ENCODE measurements around the gene ARHGAP8. TPM values are rescaled to one million over a fixed set of nuclear protein-coding genes. Genes with fewer than 3 reads are reported as not detected.

ARHGAP8 gene
- total RNA-seq, 3 donors from 2014 or later (not counting 1 experiment from before 2014, with no cell fraction given), result 23.6 to 32.6 (median 26.5) TPM

- TF ChIP-seq CTCF (IDR thresholded peaks at IDR 0.05), result no peak
- whole genome bisulfite sequencing (ENCODE audit: insufficient coverage), result 94% methylated on average over 23 of the region's 23 CpGs
- no peak overlapping the region for H3K27ac Mint-ChIP-seq
- intact Hi-C loops (cut with micrococcal nuclease), result no loop called here
- no peak for DNase-seq
- no peaks in the 10 kb centered on the region for H3K4me1 ChIP-seq (ENCODE audit: control insufficient read depth, insufficient read depth, low read length)
- H3K9me3 Mint-ChIP-seq, result no peaks in the 10 kb centered on the region
- H3K27ac ChIP-seq (ENCODE audit: low read length), result no peak overlapping the region
- H3K36me3 Mint-ChIP-seq, result no peaks in the 10 kb centered on the region
- no peaks in the 10 kb centered on the region for H3K9me3 ChIP-seq (ENCODE audit: control insufficient read depth, insufficient read depth, low read length)
- H3K36me3 ChIP-seq (ENCODE audit: control insufficient read depth, insufficient read depth, low read length), result no peaks in the 10 kb centered on the region
- no peak for ATAC-seq
- no peaks in the 10 kb centered on the region for H3K4me1 Mint-ChIP-seq
- H3K27me3 ChIP-seq (ENCODE audit: control insufficient read depth, insufficient read depth, low read length), result no peaks in the 10 kb centered on the region
- H3K4me3 ChIP-seq (ENCODE audit: low read length), result no peak overlapping the region
- no peak overlapping the region for H3K4me3 Mint-ChIP-seq
- H3K27me3 Mint-ChIP-seq (ENCODE audit: low read depth in 2 of 2), result no peaks in the 10 kb centered on the region
Observed at GRCh38 chr22:44786136-44786535, 33.8 kb downstream of the ARHGAP8 start.

DNA sequence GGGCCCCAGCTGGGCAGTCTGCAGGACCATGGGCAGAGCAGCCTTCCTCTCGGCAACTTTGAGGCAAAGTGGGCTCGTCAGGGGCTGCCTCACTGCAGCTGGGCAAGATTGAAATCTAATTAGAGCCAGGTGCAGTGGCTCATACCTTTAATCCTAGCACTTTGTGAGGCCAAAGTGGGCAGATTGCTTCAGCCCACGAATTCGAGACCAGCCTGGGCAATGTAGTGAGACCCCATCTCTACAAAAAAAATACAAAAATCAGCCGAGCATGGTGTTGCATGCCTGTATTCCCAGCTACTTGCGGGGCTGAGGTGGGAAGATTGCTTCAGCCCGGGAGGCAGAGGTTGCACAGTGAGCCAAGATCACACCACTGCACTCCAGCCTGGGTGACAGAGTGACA lies 34.2 kb downstream of the ARHGAP8 start:
- TF ChIP-seq CTCF (IDR thresholded peaks at IDR 0.05), result no peak
- intact Hi-C loops (cut with micrococcal nuclease), result no loop called here
- no peaks in the 10 kb centered on the region for H3K27me3 Mint-ChIP-seq (ENCODE audit: low read depth in 2 of 2)
- H3K36me3 ChIP-seq (ENCODE audit: control insufficient read depth, insufficient read depth, low read length), result no peaks in the 10 kb centered on the region
- WGBS (ENCODE audit: insufficient coverage), result 85% methylated on average over 7 of the region's 7 CpGs
- H3K27ac Mint-ChIP-seq, result no peak overlapping the region
- H3K27ac ChIP-seq (ENCODE audit: low read length), result no peak overlapping the region
- no peak overlapping the region for H3K4me3 Mint-ChIP-seq
- H3K4me1 ChIP-seq (ENCODE audit: control insufficient read depth, insufficient read depth, low read length), result no peaks in the 10 kb centered on the region
- H3K4me1 Mint-ChIP-seq, result no peaks in the 10 kb centered on the region
- H3K9me3 Mint-ChIP-seq, result no peaks in the 10 kb centered on the region
- H3K36me3 Mint-ChIP-seq, result no peaks in the 10 kb centered on the region
- ATAC-seq (no peak), DNase-seq (no peak)
- H3K27me3 ChIP-seq (ENCODE audit: control insufficient read depth, insufficient read depth, low read length), result no peaks in the 10 kb centered on the region
- H3K4me3 ChIP-seq (ENCODE audit: low read length), result no peak overlapping the region
- no peaks in the 10 kb centered on the region for H3K9me3 ChIP-seq (ENCODE audit: control insufficient read depth, insufficient read depth, low read length)

DNA sequence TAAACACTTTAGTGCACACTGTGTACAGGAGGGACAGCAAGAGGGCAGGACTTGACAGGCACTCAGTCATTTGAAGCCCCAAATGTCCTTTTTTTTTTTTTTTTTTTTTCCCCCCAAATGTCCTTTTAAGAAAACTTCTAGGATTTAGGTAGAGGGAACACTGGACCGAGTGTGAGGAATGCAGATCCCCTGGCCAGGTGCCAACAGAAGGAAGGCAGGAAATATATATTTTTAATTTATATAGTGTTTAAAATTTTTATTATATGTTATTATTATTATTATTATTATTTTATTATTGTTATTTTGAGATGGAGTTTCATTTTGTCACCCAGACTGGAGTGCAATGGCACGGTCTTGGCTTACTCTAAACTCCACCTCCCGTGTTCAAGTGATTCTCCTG lies 35.5 kb downstream of the ARHGAP8 start:
- ATAC-seq (no peak), DNase-seq (no peak)
- H3K4me1 ChIP-seq (ENCODE audit: control insufficient read depth, insufficient read depth, low read length), result no peaks in the 10 kb centered on the region
- H3K9me3 ChIP-seq (ENCODE audit: control insufficient read depth, insufficient read depth, low read length), result no peaks in the 10 kb centered on the region
- H3K9me3 Mint-ChIP-seq, result no peaks in the 10 kb centered on the region
- TF ChIP-seq CTCF (IDR thresholded peaks at IDR 0.05), result no peak
- no peaks in the 10 kb centered on the region for H3K27me3 ChIP-seq (ENCODE audit: control insufficient read depth, insufficient read depth, low read length)
- no peaks in the 10 kb centered on the region for H3K36me3 ChIP-seq (ENCODE audit: control insufficient read depth, insufficient read depth, low read length)
- H3K4me3 Mint-ChIP-seq, result no peak overlapping the region
- WGBS (ENCODE audit: insufficient coverage), result 93% methylated on average over 2 of the region's 3 CpGs
- H3K4me3 ChIP-seq (ENCODE audit: low read length), result no peak overlapping the region
- intact Hi-C loops (cut with micrococcal nuclease), result no loop called here
- H3K27ac ChIP-seq (ENCODE audit: low read length), result no peak overlapping the region
- H3K36me3 Mint-ChIP-seq, result no peaks in the 10 kb centered on the region
- H3K4me1 Mint-ChIP-seq, result no peaks in the 10 kb centered on the region
- no peaks in the 10 kb centered on the region for H3K27me3 Mint-ChIP-seq (ENCODE audit: low read depth in 2 of 2)
- no peak overlapping the region for H3K27ac Mint-ChIP-seq

DNA sequence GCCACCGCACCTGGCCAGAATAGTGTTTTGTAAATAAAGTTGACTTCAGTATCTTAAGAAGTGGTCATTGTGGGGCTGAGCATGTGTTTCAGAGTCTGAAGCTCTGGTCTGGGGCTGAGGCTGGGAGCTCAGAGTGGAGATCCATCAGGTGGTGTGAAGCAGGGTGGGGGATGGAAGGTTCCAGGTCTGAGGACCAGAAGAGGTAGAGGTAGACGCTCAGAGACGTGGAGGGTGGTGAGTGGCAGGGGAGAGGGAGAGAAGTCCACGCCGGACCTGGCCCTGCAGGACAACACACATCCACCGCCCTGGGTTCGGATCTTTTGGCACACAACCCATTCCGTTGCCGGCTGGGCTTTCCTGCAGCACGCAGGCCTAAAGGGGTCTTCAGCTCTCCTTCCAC lies 40.7 kb downstream of the ARHGAP8 start:
- WGBS (ENCODE audit: insufficient coverage), result 85% methylated on average over 10 of the region's 10 CpGs

More for the DNA sequence above, 40.7 kb downstream of the ARHGAP8 start:
- no peak for TF ChIP-seq CTCF (IDR thresholded peaks at IDR 0.05)
- H3K4me1 ChIP-seq (ENCODE audit: control insufficient read depth, insufficient read depth, low read length), result no peaks in the 10 kb centered on the region
- H3K27ac ChIP-seq (ENCODE audit: low read length), result no peak overlapping the region
- no peaks in the 10 kb centered on the region for H3K36me3 ChIP-seq (ENCODE audit: control insufficient read depth, insufficient read depth, low read length)
- H3K36me3 Mint-ChIP-seq, result no peaks in the 10 kb centered on the region
- H3K4me1 Mint-ChIP-seq, result no peaks in the 10 kb centered on the region
- DNase-seq (no peak), ATAC-seq (no peak)
- no peak overlapping the region for H3K4me3 Mint-ChIP-seq
- H3K27me3 ChIP-seq (ENCODE audit: control insufficient read depth, insufficient read depth, low read length), result no peaks in the 10 kb centered on the region
- no peaks in the 10 kb centered on the region for H3K27me3 Mint-ChIP-seq (ENCODE audit: low read depth in 2 of 2)
- no peaks in the 10 kb centered on the region for H3K9me3 ChIP-seq (ENCODE audit: control insufficient read depth, insufficient read depth, low read length)
- intact Hi-C loops (cut with micrococcal nuclease), result no loop called here
- no peak overlapping the region for H3K4me3 ChIP-seq (ENCODE audit: low read length)
- H3K27ac Mint-ChIP-seq, result no peak overlapping the region
- H3K9me3 Mint-ChIP-seq, result no peaks in the 10 kb centered on the region

All from natural killer cell (primary cell).